ENCODE measurements around the gene ERMN. TPM values are rescaled to one million over a fixed set of nuclear protein-coding genes. Genes with fewer than 3 reads are reported as not detected.
"Not testable (repeated sequence)": the region's sequence is repeated elsewhere in the genome, so short reads cannot be mapped to it uniquely, and the experiment has no call there.

ERMN gene
- 0.18 TPM in 1 of 2 replicates, not detected in the other for total RNA-seq (ENCODE audit: low replicate concordance)

GRCh38 chr2:157325786-157326185 is at the start of gene ERMN:
Gene ERMN (minus strand): TSS chr2:157325824. CDS start chr2:157325642, 182 bp downstream.
- no peak within 1 kb of the TSS for H3K4me3 ChIP-seq (ENCODE audit: low read depth, low read length)
- no peak for DNase-seq (ENCODE audit: low read depth)
- no peak for TF ChIP-seq CTCF (IDR thresholded peaks at IDR 0.05; ENCODE audit: insufficient read depth, low read length)

- DNase-seq (ENCODE audit: low read depth): no peak
- H3K4me3 ChIP-seq (ENCODE audit: low read depth, low read length): no peak overlapping the region
- no peak for TF ChIP-seq CTCF (IDR thresholded peaks at IDR 0.05; ENCODE audit: insufficient read depth, low read length)
These were observed 49.8 kb upstream of the ERMN start for GRCh38 chr2:157375384-157375783.

GRCh38 chr2:157368508-157368907 is 42.9 kb upstream of the ERMN start:
- H3K4me3 ChIP-seq (ENCODE audit: low read depth, low read length); DNase-seq (ENCODE audit: low read depth): not testable (repeated sequence)

GRCh38 chr2:157367704-157368103 is 42.1 kb upstream of the ERMN start:
- DNase-seq (ENCODE audit: low read depth): no peak
- no peak overlapping the region for H3K4me3 ChIP-seq (ENCODE audit: low read depth, low read length)
- no peak for TF ChIP-seq CTCF (IDR thresholded peaks at IDR 0.05; ENCODE audit: insufficient read depth, low read length)

- no peak overlapping the region for H3K4me3 ChIP-seq (ENCODE audit: low read depth, low read length)
- no peak for TF ChIP-seq CTCF (IDR thresholded peaks at IDR 0.05; ENCODE audit: insufficient read depth, low read length)
- DNase-seq (ENCODE audit: low read depth): no peak
These were observed 38.8 kb upstream of the ERMN start for GRCh38 chr2:157364257-157364974.

GRCh38 chr2:157363612-157364101 is 38.0 kb upstream of the ERMN start:
- no peak for TF ChIP-seq CTCF (IDR thresholded peaks at IDR 0.05; ENCODE audit: insufficient read depth, low read length)
- no peak for DNase-seq (ENCODE audit: low read depth)
- no peak overlapping the region for H3K4me3 ChIP-seq (ENCODE audit: low read depth, low read length)

GRCh38 chr2:157362627-157363026 is 37.0 kb upstream of the ERMN start:
- TF ChIP-seq CTCF (IDR thresholded peaks at IDR 0.05; ENCODE audit: insufficient read depth, low read length): no peak

More at GRCh38 chr2:157362627-157363026, 37.0 kb upstream of the ERMN start:
- DNase-seq (ENCODE audit: low read depth): no peak
- no peak overlapping the region for H3K4me3 ChIP-seq (ENCODE audit: low read depth, low read length)

All from fibroblast of the aortic adventitia (primary cell).